Measurements from ENCODE around the gene MAPK12.

MAPK12 gene

GRCh38 chr22:50226063-50226874 lies 35.2 kb downstream of the MAPK12 start:
- H3K27ac ChIP-seq = no peak overlapping the region
- no peak for TF ChIP-seq CTCF (IDR thresholded peaks at IDR 0.05)
- H3K4me3 ChIP-seq = no peak overlapping the region
- no peak for DNase-seq (ENCODE audit: low spot score)

GRCh38 chr22:50225200-50225969 lies 36.1 kb downstream of the MAPK12 start:
- no peak overlapping the region for H3K27ac ChIP-seq
- no peak for DNase-seq (ENCODE audit: low spot score)
- no peak overlapping the region for H3K4me3 ChIP-seq
- TF ChIP-seq CTCF (IDR thresholded peaks at IDR 0.05) = no peak

GRCh38 chr22:50224071-50224470 lies 37.4 kb downstream of the MAPK12 start:
- TF ChIP-seq CTCF (IDR thresholded peaks at IDR 0.05) = no peak
- no peak for DNase-seq (ENCODE audit: low spot score)
- Histone ChIP-seq H3K27ac (no peak overlapping the region), H3K4me3 (no peak overlapping the region)

- no peak for TF ChIP-seq CTCF (IDR thresholded peaks at IDR 0.05)
- H3K27ac ChIP-seq = no peak overlapping the region
- H3K4me3 ChIP-seq = no peak overlapping the region
- no peak for DNase-seq (ENCODE audit: low spot score)
Observed at GRCh38 chr22:50222508-50222907, 39.0 kb downstream of the MAPK12 start.

- Histone ChIP-seq H3K4me3 (no peak overlapping the region), H3K27ac (no peak overlapping the region)
- no peak for TF ChIP-seq CTCF (IDR thresholded peaks at IDR 0.05)
- DNase-seq (ENCODE audit: low spot score) = no peak
Observed at GRCh38 chr22:50221410-50222300, 39.8 kb downstream of the MAPK12 start.

GRCh38 chr22:50220603-50221409 lies 40.7 kb downstream of the MAPK12 start:
- no peak overlapping the region for H3K4me3 ChIP-seq
- no peak for TF ChIP-seq CTCF (IDR thresholded peaks at IDR 0.05)
- DNase-seq (ENCODE audit: low spot score) = no peak
- H3K27ac ChIP-seq = no peak overlapping the region

All from coronary artery (tissue), 2 donors.